MM.1S (cell line): Measurements from ENCODE around the gene ANXA9.

Experiments
- EZH2 ChIP-seq: fragments of 300-600 bp; sonication (generic); optimal IDR thresholded peaks from 2 replicates; pipeline ENCODE3; 2017; ENCODE audit warnings: low read depth, mild to moderate bottlenecking, antibody characterized with exemption, low read length, mixed read lengths
- EZH2phosphoT487 ChIP-seq: fragments of 300-600 bp; sonication (generic); IDR thresholded peaks from 2 replicates; pipeline ENCODE4 v1.6.1; 2018; ENCODE audit warnings: antibody characterized with exemption, low read length
- TF ChIP-seq, protein P1 (sequence below): fragments of 300-600 bp; sonication (generic); IDR thresholded peaks from 2 replicates; pipeline ENCODE4 v1.5.1; 2016; ENCODE audit warnings: antibody characterized with exemption, low read length, mixed read lengths

DNA sequence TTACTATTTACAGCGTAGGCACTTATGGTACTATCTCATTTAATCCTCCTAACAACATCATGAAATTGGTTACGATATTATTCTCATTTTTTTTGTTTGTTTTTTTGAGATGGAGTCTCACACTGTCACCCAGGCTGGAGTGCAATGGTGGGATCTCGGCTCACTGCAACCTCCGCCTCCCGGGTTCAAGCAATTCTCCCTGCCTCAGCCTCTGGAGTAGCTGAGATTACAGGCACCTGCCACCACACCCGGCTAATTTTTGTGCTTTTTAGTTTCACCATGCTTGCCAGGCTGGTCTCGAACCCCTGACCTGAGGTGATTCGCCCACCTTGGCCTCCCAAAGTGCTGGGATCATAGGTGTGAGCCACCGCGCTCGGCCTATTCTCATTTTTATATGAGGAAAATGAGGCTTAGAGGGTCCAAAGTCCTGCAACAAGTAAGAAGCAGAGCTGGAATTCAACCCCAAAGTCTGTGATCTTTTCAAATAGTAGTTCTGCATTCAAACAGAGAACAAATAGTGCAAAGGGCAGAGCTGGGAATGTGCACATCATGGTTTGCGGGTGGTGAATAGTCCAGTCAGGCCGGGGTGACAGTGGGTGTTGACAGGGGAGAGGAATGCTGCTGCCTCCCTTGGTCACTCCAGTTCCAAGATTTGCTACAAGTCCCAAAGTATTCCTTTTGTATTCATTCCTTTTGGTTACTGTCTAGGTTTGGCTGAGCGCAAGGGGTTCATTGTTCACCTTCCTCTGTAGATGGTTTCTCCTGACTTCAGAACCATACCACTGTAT lies 30.8 kb downstream of the ANXA9 start:
- TF ChIP-seq, protein P1, sequence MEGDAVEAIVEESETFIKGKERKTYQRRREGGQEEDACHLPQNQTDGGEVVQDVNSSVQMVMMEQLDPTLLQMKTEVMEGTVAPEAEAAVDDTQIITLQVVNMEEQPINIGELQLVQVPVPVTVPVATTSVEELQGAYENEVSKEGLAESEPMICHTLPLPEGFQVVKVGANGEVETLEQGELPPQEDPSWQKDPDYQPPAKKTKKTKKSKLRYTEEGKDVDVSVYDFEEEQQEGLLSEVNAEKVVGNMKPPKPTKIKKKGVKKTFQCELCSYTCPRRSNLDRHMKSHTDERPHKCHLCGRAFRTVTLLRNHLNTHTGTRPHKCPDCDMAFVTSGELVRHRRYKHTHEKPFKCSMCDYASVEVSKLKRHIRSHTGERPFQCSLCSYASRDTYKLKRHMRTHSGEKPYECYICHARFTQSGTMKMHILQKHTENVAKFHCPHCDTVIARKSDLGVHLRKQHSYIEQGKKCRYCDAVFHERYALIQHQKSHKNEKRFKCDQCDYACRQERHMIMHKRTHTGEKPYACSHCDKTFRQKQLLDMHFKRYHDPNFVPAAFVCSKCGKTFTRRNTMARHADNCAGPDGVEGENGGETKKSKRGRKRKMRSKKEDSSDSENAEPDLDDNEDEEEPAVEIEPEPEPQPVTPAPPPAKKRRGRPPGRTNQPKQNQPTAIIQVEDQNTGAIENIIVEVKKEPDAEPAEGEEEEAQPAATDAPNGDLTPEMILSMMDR, result no peak
- TF ChIP-seq EZH2, result no peak
- TF ChIP-seq EZH2phosphoT487, result no peak
